ENCODE data around the gene LRRC3C. TPM values are rescaled to one million over a fixed set of nuclear protein-coding genes. Genes with fewer than 3 reads are reported as not detected.

The LRRC3C gene
- total RNA-seq, 1 donor from 2014 or later = not detected

DNA sequence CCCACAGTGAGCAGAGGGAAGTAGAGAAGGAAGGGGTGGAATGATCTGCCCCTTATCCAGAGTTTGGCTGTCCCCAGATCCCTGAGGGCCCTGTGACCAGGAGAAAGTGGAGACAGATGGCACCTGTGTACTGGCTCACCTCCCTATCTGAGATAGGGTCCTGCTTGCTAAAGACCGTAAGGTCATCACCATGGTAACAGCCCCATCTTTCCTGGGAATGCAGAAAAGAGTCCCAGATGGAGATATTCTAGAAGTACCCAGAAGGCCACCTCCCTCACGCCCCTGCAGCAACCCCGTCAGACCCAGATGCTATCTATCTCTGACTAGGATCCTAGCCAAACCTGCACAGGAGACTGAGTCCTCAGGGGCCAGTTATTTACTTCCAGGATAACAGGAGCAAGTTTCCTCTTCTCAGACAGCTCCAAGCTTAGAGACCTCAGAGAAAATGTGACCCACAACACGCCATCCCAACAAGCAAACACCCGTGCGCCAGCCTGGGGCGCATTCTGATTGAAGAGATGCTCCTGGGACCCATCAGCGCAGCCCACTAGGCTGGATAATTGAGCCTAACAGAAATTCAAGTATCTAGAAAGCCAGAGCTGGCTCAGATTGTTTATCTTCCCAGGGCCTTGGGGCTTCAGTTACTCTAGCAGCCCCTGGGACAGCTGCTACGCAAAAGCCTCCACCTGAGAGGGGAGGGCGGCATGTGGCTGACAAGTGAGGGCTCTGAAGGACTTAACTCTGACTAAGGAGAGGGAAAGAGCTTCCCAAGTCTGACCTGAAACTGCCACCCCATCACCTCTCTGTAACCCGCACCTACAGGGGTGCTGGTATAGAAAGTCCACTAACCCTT lies 2.0 kb upstream of the LRRC3C start:
- Mint-ChIP-seq H3K27ac (peak overlapping the region; percentile 91), H3K4me1 (ENCODE audit: low read depth) (peaks cover 38% of the 10 kb centered on the region), H3K27me3 (no peaks in the 10 kb centered on the region), H3K36me3 (ENCODE audit: insufficient read depth) (peaks cover 4% of the 10 kb centered on the region), H3K4me3 (ENCODE audit: low read depth) (peak overlapping the region; percentile 80), H3K9me3 (ENCODE audit: low read depth) (no peaks in the 10 kb centered on the region)
- TF ChIP-seq, protein P1, sequence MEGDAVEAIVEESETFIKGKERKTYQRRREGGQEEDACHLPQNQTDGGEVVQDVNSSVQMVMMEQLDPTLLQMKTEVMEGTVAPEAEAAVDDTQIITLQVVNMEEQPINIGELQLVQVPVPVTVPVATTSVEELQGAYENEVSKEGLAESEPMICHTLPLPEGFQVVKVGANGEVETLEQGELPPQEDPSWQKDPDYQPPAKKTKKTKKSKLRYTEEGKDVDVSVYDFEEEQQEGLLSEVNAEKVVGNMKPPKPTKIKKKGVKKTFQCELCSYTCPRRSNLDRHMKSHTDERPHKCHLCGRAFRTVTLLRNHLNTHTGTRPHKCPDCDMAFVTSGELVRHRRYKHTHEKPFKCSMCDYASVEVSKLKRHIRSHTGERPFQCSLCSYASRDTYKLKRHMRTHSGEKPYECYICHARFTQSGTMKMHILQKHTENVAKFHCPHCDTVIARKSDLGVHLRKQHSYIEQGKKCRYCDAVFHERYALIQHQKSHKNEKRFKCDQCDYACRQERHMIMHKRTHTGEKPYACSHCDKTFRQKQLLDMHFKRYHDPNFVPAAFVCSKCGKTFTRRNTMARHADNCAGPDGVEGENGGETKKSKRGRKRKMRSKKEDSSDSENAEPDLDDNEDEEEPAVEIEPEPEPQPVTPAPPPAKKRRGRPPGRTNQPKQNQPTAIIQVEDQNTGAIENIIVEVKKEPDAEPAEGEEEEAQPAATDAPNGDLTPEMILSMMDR (IDR thresholded peaks at IDR 0.05; ENCODE audit: unreplicated experiment) = no peak
- DNase-seq (ENCODE audit: low spot score, unreplicated experiment) = no peak

DNA sequence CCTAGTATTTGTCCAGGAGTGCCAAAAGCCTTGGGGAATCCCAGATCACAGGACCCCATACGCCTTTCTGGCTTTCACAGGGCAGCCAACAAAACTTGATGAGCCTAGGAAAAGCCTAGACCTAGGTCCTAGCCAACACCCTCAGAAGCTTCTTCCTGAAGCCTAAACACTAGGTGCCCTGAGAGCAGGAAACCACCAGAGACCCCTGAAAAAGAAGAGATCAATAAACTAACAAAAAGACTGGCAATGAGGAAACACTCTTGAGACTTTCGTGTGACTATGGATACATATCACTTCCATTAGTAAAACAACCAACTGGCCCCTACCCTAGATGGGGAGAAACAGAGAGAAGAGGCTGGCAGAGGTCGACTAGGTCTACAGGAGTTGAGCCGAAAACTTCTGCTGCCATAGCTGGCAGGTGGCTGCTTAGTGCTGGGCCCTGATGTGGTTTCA lies 1.4 kb upstream of the LRRC3C start:
- Mint-ChIP-seq H3K36me3 (ENCODE audit: insufficient read depth) (peaks cover 4% of the 10 kb centered on the region), H3K4me1 (ENCODE audit: low read depth) (peaks cover 38% of the 10 kb centered on the region), H3K27me3 (no peaks in the 10 kb centered on the region), H3K9me3 (ENCODE audit: low read depth) (no peaks in the 10 kb centered on the region), H3K4me3 (ENCODE audit: low read depth) (peak overlapping the region; percentile 80), H3K27ac (peak overlapping the region; percentile 91)
- no peak for DNase-seq (ENCODE audit: low spot score, unreplicated experiment)
- TF ChIP-seq, protein P1 (IDR thresholded peaks at IDR 0.05; ENCODE audit: unreplicated experiment) = no peak

DNA sequence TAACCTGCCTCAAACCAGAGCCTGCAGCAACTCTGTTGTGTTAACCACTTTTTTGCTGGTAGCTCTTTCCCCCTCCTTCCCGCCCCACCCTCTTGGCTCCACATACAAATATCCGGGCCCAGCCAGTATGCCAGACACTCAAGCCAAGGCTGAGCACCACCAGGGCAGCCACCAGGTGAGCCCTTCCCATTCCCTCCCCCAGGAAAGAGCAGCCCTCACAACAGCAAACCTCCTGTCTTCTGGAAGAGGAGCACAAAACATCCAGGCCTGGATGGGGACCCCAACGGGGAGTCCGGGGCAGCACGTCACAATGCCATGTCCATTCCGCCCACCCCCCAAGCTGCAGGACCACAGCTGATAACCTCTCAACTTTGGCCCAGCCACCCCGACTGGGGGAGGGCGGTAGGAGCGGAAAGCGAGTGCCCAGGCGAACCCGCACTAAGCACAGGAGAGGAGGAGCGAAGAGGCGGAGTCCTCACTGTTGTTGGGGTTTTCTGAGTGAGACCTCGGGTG lies 888 bp upstream of the LRRC3C start:
- Mint-ChIP-seq H3K36me3 (ENCODE audit: insufficient read depth) (peaks cover 4% of the 10 kb centered on the region), H3K4me1 (ENCODE audit: low read depth) (peaks cover 38% of the 10 kb centered on the region), H3K27ac (peak overlapping the region; percentile 91), H3K9me3 (ENCODE audit: low read depth) (no peaks in the 10 kb centered on the region), H3K4me3 (ENCODE audit: low read depth) (peak overlapping the region; percentile 80), H3K27me3 (no peaks in the 10 kb centered on the region)
- TF ChIP-seq, protein P1 (IDR thresholded peaks at IDR 0.05; ENCODE audit: unreplicated experiment) = no peak
- peak; percentile 32 for DNase-seq (ENCODE audit: low spot score, unreplicated experiment)

DNA sequence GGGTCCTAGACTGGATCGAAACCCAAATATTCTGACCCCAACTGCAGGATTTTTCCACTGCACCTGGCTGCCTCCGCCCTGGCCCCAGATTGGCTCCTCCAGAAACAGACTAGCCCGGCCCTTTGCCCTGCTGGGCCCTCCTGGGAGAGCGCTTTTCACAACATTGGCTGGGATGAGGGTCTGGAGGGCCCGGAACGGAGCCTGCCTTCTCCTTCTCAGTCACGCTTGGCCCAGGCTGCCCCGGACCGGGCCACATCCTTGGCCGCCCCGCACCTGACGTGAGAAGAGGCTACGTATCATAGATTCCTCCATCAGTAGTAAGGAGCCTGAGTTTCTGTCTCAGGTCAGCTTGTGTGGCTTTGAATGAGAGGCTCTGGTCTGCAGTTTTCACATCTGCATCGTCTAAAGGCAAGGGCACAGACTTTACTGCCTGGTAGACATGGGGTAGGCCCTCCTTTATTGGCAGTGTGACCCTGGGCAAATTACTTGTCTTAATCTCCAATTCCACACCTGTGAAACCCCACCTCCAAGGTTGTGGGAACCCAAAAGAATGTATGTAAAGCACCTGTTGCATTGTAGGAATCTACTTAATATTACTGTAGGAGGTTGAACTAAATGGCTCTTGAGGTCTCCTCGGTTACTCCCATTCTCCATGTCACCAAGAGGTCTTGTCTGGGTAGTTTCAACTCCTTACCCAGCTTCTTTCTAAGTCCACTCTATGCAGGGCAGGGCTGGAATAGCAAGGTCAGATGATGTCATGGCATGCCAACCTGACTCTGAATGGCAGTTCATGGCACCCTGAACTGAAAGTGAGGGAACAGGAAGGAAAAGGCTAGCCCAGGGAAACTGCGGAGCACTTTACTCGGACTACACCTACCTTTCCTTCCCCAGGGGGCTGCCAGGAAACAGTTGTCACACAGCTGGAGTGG lies 661 bp downstream of the LRRC3C start:
- DNase-seq (ENCODE audit: low spot score, unreplicated experiment) = peak; percentile 50
- Mint-ChIP-seq H3K27me3 (no peaks in the 10 kb centered on the region), H3K36me3 (ENCODE audit: insufficient read depth) (peaks cover 2% of the 10 kb centered on the region), H3K4me1 (ENCODE audit: low read depth) (peaks cover 38% of the 10 kb centered on the region), H3K4me3 (ENCODE audit: low read depth) (peak overlapping the region; percentile 80), H3K27ac (peak overlapping the region; percentile 95), H3K9me3 (ENCODE audit: low read depth) (no peaks in the 10 kb centered on the region)
- TF ChIP-seq, protein P1 (IDR thresholded peaks at IDR 0.05; ENCODE audit: unreplicated experiment) = no peak
